Tibial artery (tissue), 4 donors: Measurements from ENCODE around the gene RUNX2.

Experiments
- DNase-seq, 2 donors: peaks; one replicate each; pipeline ENCODE4 v3.0.0-alpha.2; 2019
- H3K27ac ChIP-seq, 2 donors: fragments of 200-600 bp; sonication (generic) in 1 of 2; 1 replicate in 1 of 2; 2 replicates in 1 of 2; pipeline ENCODE4 v1.5.1; 2018 to 2019; ENCODE audit warnings: mild to moderate bottlenecking in 1 of 2
- H3K27me3 ChIP-seq, 2 donors: fragments of 200-600 bp; sonication (generic) in 1 of 2; one replicate each; pipeline versions ENCODE4 v1.5.1 to v1.6.0; 2016 to 2019
- H3K36me3 ChIP-seq, 3 donors: fragments of 200-600 bp; sonication (generic) in 2 of 3; one replicate each; pipeline ENCODE4 v1.5.1; 2016 to 2019; ENCODE audit warnings: mild to moderate bottlenecking in 2 of 3
- H3K4me1 ChIP-seq, 4 donors: fragments of 200-600 bp; sonication (generic) in 2 of 4; 1 replicate in 3 of 4; 2 replicates in 1 of 4; pipeline ENCODE4 v1.5.1; 2016 to 2019
- H3K4me3 ChIP-seq, 2 donors: fragments of 200-600 bp; sonication (generic) in 1 of 2; 1 replicate in 1 of 2; 2 replicates in 1 of 2; pipeline ENCODE4 v1.5.1; 2018 to 2019; ENCODE audit warnings: mild to moderate bottlenecking in 2 of 2
- H3K9me3 ChIP-seq, 3 donors: fragments of 200-600 bp; sonication (generic) in 1 of 3; one replicate each; pipeline ENCODE4 v1.5.1; 2016 to 2019
- intact Hi-C: fragments of 100-400 bp; cut with DNase I; formaldehyde crosslinking; loops from one replicate; pipeline ENCODE4 v1.15.0; 2023; ENCODE audit warnings: low total_unique reads
- TF ChIP-seq, protein P1 (sequence below), 2 experiments: fragments of 200-600 bp in 1 of 2; fragments of 450-650 bp in 1 of 2; IDR thresholded peaks; one replicate each; pipeline ENCODE4 v1.5.1; 2017 to 2019; ENCODE audit warnings: antibody characterized with exemption in 2 of 2, mild to moderate bottlenecking in 1 of 2, moderate library complexity in 1 of 2

Gene RUNX2

DNA sequence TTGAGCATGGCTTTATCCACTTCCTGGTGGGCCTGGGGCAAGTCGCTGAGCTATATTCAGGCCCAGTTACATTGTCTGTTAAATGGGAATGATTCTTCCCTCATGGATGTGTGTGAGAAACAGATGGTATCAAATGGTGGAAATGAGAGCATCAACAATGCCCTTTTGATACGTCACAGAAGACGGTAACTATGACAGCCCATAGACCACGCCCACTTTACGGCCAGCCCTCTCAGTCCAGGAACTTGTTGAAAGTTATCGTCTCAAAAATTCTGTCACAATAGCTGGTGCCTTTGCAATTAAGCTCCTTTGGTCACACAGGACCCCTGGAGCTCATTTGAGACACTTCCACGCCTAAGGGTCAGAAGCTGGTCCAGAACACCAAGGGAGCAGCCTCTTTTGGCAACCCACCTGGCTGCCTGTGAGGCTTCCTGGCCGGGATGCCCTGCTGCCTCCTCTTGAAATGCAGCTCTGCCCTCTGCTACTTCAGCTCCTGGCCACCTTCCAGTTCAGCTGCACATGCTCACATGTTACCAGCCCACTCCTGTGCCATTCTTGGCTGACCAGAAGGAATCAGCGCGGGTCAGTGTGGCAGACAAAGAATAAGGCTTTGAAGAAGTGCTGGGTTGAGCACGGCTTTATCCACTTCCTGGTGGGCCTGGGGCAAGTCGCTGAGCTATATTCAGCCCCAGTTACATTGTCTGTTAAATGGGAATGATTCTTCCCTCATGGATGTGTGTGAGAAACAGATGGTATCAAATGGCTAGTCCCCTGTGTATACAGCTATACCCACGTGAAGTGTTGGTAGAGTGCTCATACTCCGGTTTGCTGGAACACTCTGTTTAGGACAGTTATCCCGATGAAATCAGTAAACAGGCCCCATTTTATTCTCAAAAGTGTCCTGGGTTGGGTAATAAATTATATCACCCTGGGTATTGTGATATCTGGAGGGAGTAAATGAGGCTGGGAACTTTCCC lies 248.8 kb downstream of the RUNX2 start:
- Histone ChIP-seq H3K4me3 (no peak overlapping the region), H3K36me3 (no peaks in the 10 kb centered on the region), H3K9me3 (no peaks in the 10 kb centered on the region), H3K27ac (no peak overlapping the region), H3K27me3 (no peaks in the 10 kb centered on the region), H3K4me1 (no peaks in the 10 kb centered on the region)
- intact Hi-C loops, result no loop called here
- no peak for DNase-seq
- TF ChIP-seq, protein P1, sequence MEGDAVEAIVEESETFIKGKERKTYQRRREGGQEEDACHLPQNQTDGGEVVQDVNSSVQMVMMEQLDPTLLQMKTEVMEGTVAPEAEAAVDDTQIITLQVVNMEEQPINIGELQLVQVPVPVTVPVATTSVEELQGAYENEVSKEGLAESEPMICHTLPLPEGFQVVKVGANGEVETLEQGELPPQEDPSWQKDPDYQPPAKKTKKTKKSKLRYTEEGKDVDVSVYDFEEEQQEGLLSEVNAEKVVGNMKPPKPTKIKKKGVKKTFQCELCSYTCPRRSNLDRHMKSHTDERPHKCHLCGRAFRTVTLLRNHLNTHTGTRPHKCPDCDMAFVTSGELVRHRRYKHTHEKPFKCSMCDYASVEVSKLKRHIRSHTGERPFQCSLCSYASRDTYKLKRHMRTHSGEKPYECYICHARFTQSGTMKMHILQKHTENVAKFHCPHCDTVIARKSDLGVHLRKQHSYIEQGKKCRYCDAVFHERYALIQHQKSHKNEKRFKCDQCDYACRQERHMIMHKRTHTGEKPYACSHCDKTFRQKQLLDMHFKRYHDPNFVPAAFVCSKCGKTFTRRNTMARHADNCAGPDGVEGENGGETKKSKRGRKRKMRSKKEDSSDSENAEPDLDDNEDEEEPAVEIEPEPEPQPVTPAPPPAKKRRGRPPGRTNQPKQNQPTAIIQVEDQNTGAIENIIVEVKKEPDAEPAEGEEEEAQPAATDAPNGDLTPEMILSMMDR (IDR thresholded peaks at IDR 0.05), result no peak

DNA sequence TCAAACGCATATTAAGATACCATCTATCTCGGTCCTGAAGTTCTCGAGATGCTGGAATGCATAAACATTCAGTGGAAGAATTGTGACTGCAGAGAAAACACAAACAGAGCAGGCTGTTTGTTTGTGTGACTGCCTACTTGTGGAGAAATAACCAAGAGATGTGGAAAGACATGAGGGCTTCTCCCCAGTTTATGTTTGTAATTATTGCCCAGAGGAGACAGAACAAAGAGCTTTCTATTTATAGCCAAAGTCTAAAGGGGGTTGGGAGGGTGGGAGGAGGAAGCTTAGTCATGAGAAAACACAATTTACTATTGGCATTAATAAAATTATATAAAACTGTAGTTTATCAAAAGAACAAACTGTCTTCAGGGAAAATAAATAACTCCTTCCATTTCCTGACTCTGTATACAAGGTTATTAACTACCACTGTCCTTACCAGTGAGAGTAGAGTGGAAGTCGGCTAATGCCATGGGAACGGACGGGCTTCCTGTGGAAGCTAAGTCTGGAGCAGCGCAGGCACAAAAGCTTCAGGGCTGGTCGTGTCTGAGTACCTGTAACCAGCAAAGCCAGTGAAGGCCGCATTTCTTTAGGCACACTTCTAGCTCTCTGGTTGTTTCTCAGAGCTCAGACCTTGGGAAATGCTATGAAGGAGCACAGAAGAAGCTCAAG lies 249.8 kb downstream of the RUNX2 start:
- intact Hi-C loops, result no loop called here
- Histone ChIP-seq H3K27ac (no peak overlapping the region), H3K36me3 (no peaks in the 10 kb centered on the region), H3K4me3 (no peak overlapping the region), H3K27me3 (no peaks in the 10 kb centered on the region), H3K9me3 (no peaks in the 10 kb centered on the region), H3K4me1 (no peaks in the 10 kb centered on the region)
- TF ChIP-seq, protein P1 (IDR thresholded peaks at IDR 0.05), result no peak
- DNase-seq, result no peak

DNA sequence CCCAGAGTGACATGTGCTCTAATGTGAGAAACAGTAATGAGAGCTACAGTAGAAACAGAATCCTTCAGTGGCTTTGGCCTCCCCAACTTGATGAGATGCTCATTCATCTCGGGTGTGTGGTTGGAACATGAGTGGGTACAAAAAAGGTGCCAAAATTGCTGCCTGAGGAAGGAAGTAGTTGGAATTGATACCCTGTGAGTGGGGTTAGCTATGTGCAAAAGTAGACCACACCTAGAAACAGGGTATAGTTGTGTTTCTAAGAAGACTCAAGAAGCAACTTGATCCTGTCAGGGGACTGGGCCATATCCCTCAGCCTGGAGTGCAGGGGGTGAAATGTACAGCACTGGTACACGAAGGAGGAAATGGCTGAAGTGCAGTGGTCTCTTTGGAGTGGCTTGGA lies 256.0 kb downstream of the RUNX2 start:
- Histone ChIP-seq H3K4me3 (no peak overlapping the region), H3K9me3 (no peaks in the 10 kb centered on the region), H3K27ac (no peak overlapping the region), H3K4me1 (no peaks in the 10 kb centered on the region), H3K36me3 (no peaks in the 10 kb centered on the region), H3K27me3 (no peaks in the 10 kb centered on the region)
- intact Hi-C loops, result no loop called here
- TF ChIP-seq, protein P1 (IDR thresholded peaks at IDR 0.05), result no peak
- no peak for DNase-seq

DNA sequence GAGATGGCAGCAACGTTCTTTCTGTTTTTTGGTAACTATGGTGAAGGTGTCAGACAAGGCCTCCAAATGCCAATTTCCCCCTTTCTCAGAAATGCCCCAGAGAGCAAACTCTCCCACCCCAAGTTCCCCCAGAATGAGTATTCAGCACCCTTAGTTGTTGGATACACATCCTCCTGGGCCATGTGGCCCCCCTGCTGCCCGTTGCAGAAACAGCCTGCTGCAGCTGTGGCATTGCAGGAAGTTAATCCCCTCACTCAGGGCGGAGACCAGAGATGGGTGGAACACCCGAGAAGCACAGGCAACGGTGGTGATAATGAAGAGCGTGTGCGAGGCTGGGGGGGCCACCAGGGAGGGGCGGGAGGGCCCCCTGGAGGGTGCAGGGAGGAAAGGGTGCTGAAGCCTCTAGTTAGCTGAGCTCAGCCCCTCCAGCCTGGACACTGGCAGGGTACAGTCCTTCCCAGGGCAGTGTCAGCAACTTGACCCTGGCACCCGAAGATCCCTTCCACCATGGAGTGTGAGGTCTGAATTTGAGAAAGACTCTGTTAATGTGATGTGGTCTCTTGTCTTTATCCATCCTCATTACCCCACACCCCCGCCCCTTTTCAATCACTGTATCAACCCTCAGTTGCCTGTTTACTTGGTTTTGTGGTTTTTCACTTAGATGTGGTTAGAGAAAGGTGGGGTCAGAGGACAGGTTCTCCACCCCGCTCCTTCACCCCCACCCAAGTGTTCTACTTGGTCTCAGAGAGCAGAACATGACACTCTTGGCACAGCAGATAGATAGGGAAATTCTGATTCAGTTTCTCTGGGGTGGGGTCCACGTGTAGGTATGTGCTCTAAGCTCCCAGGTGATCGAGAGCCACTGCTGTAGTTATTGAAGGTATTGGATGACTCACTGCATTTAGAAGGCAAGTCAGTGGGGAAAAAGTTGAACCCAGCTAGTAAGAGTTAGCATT lies 258.4 kb downstream of the RUNX2 start:
- no peaks in the 10 kb centered on the region for H3K9me3 ChIP-seq
- DNase-seq, result no peak
- no peaks in the 10 kb centered on the region for H3K36me3 ChIP-seq
- intact Hi-C loops, result no loop called here
- H3K27me3 ChIP-seq, result no peaks in the 10 kb centered on the region
- no peak overlapping the region for H3K27ac ChIP-seq
- no peak overlapping the region for H3K4me3 ChIP-seq
- TF ChIP-seq, protein P1 (IDR thresholded peaks at IDR 0.05), result no peak
- H3K4me1 ChIP-seq, result peaks cover 0 to 10% (median 3%) of the 10 kb centered on the region in 4 donors
